ENCODE data around the gene MMP7. TPM values are rescaled to one million over a fixed set of nuclear protein-coding genes. Genes with fewer than 3 reads are reported as not detected.

The MMP7 gene
- polyA plus RNA-seq, 1 experiment: not detected

GRCh38 chr11:102552447-102553194, 22.1 kb upstream of the MMP7 start:
- Histone ChIP-seq H3K27ac (ENCODE audit: low read depth, low read length) (no peak overlapping the region), H3K9me3 (ENCODE audit: control insufficient read depth, insufficient read depth, low read length) (no peaks in the 10 kb centered on the region), H3K4me3 (ENCODE audit: low read depth, low read length) (no peak overlapping the region), H3K27me3 (ENCODE audit: control insufficient read depth, insufficient read depth, low read length) (no peaks in the 10 kb centered on the region)
- peak; percentile 7 for DNase-seq (ENCODE audit: low read depth, low spot score)
- POLR2A ChIA-PET: interaction anchor here (0.6 kb wide), 1 partner anchor 76 kb away, joined by 3 read pairs; no protein-coding TSS in a partner anchor
- no peak for TF ChIP-seq CTCF (IDR thresholded peaks at IDR 0.05; ENCODE audit: low read depth, low read length)
- CTCF ChIA-PET: no interaction called here

DNA sequence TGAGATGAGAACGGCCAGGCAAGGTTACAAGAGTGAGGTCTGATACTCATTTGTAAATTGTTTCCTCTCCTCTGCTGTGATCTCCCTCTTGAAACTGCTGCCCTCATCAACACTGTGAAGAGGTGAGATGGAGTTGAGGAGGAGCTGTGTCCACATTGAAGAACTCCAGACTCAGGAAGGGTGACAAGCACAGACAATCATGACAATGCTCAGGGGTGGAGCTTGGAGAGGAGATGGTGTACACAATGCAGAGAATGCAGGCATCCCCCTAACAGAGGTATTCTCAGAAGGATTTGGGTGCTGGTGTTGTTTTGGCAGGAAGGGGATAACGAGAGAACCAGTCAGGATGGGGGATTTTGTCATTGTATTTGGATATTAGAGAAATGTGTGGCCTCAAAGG, 21.5 kb upstream of the MMP7 start:
- H3K27ac ChIP-seq (ENCODE audit: low read depth, low read length): no peak overlapping the region
- no peak for TF ChIP-seq CTCF (IDR thresholded peaks at IDR 0.05; ENCODE audit: low read depth, low read length)
- no peaks in the 10 kb centered on the region for H3K9me3 ChIP-seq (ENCODE audit: control insufficient read depth, insufficient read depth, low read length)
- CTCF ChIA-PET: interaction anchor here (0.6 kb wide), 1 partner anchor 53 kb away, joined by 3 read pairs; no protein-coding TSS in a partner anchor
- no peak for DNase-seq (ENCODE audit: low read depth, low spot score)
- H3K27me3 ChIP-seq (ENCODE audit: control insufficient read depth, insufficient read depth, low read length): no peaks in the 10 kb centered on the region
- no peak overlapping the region for H3K4me3 ChIP-seq (ENCODE audit: low read depth, low read length)
- POLR2A ChIA-PET: no interaction called here

GRCh38 chr11:102551169-102551781, 20.7 kb upstream of the MMP7 start:
- Histone ChIP-seq H3K27me3 (ENCODE audit: control insufficient read depth, insufficient read depth, low read length) (no peaks in the 10 kb centered on the region), H3K27ac (ENCODE audit: low read depth, low read length) (no peak overlapping the region)
- no peak for DNase-seq (ENCODE audit: low read depth, low spot score)

GRCh38 chr11:102546923-102547471, 16.4 kb upstream of the MMP7 start:
- H3K4me3 ChIP-seq (ENCODE audit: low read depth, low read length): no peak overlapping the region
- no peak for TF ChIP-seq CTCF (IDR thresholded peaks at IDR 0.05; ENCODE audit: low read depth, low read length)
- no peak for DNase-seq (ENCODE audit: low read depth, low spot score)
- H3K9me3 ChIP-seq (ENCODE audit: control insufficient read depth, insufficient read depth, low read length): no peaks in the 10 kb centered on the region
- CTCF ChIA-PET: interaction anchor here (1.0 kb wide), 1 partner anchor 119 kb away, joined by 3 read pairs; no protein-coding TSS in a partner anchor
- POLR2A ChIA-PET: no interaction called here
- H3K27me3 ChIP-seq (ENCODE audit: control insufficient read depth, insufficient read depth, low read length): no peaks in the 10 kb centered on the region
- H3K27ac ChIP-seq (ENCODE audit: low read depth, low read length): no peak overlapping the region

More at GRCh38 chr11:102551169-102551781, 20.7 kb upstream of the MMP7 start:
- ChIA-PET CTCF (interaction anchor here (0.6 kb wide), 1 partner anchor 52 kb away, joined by 3 read pairs; no protein-coding TSS in a partner anchor), POLR2A (no interaction called here)
- TF ChIP-seq CTCF (IDR thresholded peaks at IDR 0.05; ENCODE audit: low read depth, low read length): no peak
- no peak overlapping the region for H3K4me3 ChIP-seq (ENCODE audit: low read depth, low read length)
- H3K9me3 ChIP-seq (ENCODE audit: control insufficient read depth, insufficient read depth, low read length): no peaks in the 10 kb centered on the region

DNA sequence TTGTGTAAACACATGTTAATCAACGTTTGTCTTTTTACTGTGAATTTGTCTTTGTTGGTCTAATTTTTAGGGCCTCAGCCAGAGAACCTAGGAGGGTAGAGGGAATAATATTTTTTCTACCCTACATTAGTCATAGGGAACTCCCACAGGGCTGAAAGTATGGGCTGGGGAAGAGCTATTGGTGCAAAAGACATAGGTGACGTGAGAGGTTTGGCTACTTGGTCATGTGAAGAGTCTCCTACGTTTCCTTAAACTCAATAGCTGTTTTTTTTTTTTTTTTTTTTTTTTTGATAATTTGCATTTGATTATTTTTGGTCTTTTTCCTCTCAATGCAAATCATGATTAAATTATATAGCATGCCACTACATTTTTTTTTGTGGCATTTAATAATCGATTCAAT, 15.9 kb upstream of the MMP7 start:
- POLR2A ChIA-PET: interaction anchor here (0.6 kb wide), 1 partner anchor 1004 kb away, joined by 3 read pairs; no protein-coding TSS in a partner anchor
- Histone ChIP-seq H3K9me3 (ENCODE audit: control insufficient read depth, insufficient read depth, low read length) (no peaks in the 10 kb centered on the region), H3K27me3 (ENCODE audit: control insufficient read depth, insufficient read depth, low read length) (peaks cover 2% of the 10 kb centered on the region), H3K4me3 (ENCODE audit: low read depth, low read length) (no peak overlapping the region), H3K27ac (ENCODE audit: low read depth, low read length) (no peak overlapping the region)
- CTCF ChIA-PET: interaction anchor here (0.6 kb wide), 1 partner anchor 181 kb away, joined by 3 read pairs; no protein-coding TSS in a partner anchor
- no peak for TF ChIP-seq CTCF (IDR thresholded peaks at IDR 0.05; ENCODE audit: low read depth, low read length)
- no peak for DNase-seq (ENCODE audit: low read depth, low spot score)

Data from AG04450 (cell line).